Bone marrow (tissue), 2 donors: Measurements from ENCODE around the gene ARHGEF28.

Experiments
- DNase-seq, 2 donors: peaks; one replicate each; lab custom pipeline; 2025; lab: John Stamatoyannopoulos, UW

ARHGEF28 gene

GRCh38 chr5:73692166-73692640 is 66.2 kb downstream of the ARHGEF28 start:
- DNase-seq: no peak

- DNase-seq: no peak
Observed at GRCh38 chr5:73692981-73693380, 67.0 kb downstream of the ARHGEF28 start.

- no peak for DNase-seq
Observed at GRCh38 chr5:73693573-73694061, 67.6 kb downstream of the ARHGEF28 start.

DNA sequence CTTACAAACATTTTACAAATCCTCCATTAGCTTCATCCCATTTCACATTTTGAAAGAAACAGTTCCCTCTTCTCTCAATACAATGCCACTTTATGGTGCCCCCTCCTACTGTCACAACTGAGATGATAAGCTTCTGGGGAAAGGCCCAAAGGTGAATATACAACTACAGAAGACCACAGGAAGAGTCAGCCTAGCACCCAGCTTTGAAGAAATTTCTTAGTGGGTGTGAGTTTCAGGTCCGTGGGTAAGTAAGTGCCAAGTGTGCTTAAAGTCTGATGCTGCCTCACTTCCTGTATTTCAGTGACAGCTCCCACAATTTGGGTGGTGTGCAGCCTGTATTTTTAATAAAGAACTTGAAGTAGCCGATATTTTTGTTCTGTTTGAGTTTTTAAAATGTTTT is 68.1 kb downstream of the ARHGEF28 start:
- DNase-seq: no peak

DNA sequence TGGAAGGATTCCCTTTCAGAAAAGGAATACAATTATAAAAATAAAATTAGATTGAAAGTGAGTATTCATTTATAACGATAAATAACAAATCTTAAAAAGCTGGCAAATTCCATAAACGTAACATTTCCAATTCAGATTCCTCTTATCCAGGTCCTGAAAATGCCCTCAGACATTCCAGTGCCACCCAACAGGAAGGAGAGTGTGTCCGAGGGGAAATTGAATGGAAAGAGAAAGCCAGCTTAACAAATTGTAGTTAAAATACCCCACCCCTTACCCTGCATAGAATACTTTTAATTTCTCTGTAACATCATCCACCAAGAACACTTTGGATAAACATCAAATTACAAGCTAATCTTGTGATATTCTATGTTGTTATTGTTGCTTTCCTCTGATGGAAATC is 72.0 kb downstream of the ARHGEF28 start:
- DNase-seq: no peak

DNA sequence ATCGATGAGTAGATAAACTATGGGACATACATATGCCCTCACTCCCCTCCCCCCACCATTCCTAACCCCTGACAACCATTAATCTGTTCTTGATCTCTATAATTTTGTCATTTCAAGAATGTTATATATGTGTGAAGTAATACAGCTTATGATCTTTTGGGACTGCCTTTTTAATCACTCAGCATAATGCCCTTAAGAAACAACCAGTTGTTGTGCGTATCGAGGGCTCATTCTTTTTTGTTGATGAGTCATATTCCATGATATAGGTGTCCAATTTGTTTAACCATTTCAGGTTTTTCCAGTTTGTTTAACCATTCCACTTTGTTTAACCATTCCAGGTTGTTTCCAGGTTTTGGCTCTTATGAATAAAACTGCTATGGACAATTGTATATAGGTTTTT is 75.6 kb downstream of the ARHGEF28 start:
- no peak for DNase-seq

DNA sequence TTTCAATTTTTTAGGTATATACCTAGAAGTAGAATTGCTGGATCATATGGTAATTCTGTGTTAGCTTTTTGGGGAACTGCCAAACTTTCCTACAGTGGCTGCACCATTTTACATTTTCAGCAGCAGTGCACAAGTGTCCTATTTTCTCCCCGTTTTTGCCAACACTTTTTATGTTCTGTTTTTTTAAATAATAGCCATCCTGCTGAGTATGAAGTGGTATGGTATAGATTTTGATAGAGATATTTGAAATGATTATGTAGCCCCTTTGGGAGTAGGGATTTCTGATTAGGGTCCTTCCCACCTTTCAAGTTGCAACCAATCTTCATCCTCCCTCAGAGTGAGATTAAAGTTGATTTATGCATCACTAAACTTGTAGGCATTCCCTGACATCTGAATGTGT is 76.5 kb downstream of the ARHGEF28 start:
- no peak for DNase-seq

- no peak for DNase-seq
Observed at GRCh38 chr5:73702951-73703350, 77.0 kb downstream of the ARHGEF28 start.

DNA sequence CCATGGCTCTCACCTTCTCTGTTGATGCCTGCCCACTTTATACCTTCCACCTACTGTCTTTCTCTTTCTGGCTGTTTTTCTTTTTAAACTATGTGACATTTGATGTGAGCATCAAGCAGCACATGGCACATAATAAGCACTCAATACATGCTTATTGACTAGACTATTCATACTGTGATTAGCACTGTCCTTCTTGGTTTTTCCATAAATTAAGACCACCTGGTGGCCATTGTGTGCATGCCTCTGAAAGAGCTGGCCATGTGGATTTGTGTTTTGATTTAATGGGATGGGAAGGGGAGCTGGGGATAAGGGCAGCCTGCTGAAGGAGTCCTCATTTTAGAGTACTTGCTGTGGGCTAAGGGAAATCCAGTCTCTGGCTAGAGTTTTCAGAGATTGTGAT is 79.4 kb downstream of the ARHGEF28 start:
- no peak for DNase-seq

DNA sequence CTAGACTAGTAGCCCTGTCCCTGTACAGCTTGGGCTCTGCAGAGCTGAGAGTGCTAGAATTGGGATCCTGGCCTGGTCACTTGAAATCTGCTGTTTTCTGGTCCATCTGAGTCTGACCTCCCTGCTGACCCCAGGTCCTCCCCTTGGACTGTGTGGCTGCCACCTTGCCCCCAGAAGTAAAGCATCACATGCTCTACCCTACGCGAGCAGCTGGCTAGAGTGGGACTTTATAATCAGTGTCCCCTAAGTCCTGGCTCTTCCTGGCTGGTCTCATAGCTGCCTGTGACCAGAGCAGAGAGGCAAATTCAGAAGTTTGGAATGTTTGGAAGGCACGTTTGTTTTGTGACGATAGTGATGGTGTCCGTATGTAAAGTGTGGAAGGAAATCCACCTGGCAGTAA is 81.0 kb downstream of the ARHGEF28 start:
- no peak for DNase-seq

- no peak for DNase-seq
Observed at GRCh38 chr5:73709536-73710129, 83.6 kb downstream of the ARHGEF28 start.

DNA sequence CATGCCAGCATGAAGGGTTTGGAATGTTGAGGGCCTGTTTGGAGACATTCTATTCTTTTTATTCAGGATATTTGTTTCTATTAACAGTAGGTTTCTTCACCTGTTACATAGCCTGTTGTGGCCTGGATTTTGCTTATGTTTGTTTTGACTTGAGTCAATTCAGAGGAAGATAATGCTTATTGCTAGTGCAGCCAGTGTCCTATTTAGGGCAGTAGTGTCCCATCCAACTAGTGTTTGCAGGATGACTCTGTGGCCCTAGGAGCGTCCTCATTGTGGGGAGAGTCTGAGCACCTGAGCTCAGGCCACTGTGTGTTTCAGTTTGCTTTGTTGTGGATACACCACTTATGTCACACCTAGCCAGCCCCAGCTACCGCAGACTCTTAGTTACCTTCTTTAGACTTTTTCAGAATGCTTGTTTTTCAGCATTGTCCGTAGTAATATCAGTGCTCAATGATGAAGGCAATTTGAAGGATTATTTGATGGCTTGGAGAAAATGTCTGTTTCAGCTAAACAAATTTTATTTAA is 90.3 kb downstream of the ARHGEF28 start:
- no peak for DNase-seq

DNA sequence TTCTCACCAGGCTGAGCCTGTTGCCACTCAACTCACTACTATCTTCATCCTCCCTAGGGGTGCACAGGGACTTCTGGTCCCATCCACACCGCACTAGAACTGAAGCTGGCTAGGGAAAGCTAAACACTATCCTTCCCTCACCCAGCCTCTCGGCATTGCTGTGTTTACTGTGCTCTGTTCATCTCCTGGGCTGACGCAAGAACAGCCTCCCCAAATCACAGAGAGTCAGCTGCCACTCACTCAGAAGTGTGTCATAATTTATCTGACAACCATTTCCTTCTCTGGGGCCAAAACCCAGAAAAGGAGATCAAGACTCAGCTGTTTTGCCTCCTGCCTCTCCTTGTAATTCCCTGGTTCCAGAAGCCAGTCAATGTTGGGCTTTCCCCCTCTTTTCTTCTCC is 92.8 kb downstream of the ARHGEF28 start:
- DNase-seq: no peak

DNA sequence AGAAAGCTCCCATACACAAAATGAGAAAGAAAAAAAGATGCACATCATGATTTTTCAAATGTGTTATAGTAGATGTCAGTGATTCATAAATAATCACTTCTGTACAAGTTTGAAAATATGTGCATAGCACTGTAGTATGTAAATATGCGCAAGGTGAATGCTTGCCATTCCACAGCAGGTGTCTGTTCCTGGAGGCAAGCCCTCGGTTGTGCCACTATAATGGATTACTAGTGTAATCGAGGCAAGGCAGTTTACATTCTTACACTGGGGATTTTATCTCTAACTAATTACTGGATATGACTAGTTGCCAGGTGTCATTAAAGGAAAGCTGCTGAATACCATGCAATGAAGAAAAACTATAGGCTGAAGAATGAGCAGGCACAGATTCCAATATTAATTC is 93.6 kb downstream of the ARHGEF28 start:
- no peak for DNase-seq

- no peak for DNase-seq
Observed at GRCh38 chr5:73722231-73722630, 96.2 kb downstream of the ARHGEF28 start.

GRCh38 chr5:73726071-73726470 is 100.1 kb downstream of the ARHGEF28 start:
- no peak for DNase-seq

DNA sequence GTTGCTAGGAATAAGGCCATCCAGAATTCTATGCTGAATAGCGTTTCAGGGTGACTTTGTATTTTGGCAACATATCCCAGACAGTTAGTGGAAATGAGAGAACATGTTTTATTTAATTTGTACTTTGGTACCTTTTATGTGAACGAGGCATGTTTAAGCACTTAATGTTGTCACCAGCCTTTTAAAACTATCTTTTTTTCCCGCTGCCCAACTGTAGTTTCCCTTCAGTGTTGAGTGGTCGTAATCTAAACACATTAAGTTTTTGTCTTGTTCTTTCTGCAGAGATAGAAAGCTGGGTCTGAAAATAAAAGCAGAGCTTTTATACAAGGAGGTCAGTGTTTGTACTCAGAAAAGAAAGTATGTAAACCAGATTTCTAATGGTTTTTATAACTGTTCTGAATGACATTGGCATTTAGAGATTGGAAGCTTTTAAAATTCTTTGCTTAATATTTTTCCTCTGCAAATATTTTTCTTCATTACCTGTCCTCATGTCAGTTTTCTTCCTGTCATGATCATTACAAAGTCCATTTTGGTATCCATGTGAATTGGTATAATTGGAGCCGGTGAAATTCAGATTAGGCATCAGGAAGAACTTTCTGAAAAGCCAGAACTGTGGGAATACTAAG is 100.7 kb downstream of the ARHGEF28 start:
- DNase-seq: no peak

- no peak for DNase-seq
Observed at GRCh38 chr5:73727470-73727869, 101.5 kb downstream of the ARHGEF28 start.

- no peak for DNase-seq
Observed at GRCh38 chr5:73728493-73729273, 102.7 kb downstream of the ARHGEF28 start.

GRCh38 chr5:73729329-73729728 is 103.3 kb downstream of the ARHGEF28 start:
- DNase-seq: no peak

GRCh38 chr5:73732045-73732444 is 106.0 kb downstream of the ARHGEF28 start:
- DNase-seq: no peak

- DNase-seq: no peak
Observed at GRCh38 chr5:73733219-73733618, 107.2 kb downstream of the ARHGEF28 start.
